K562 (cell line): ENCODE results near the gene ASPRV1. TPM values are rescaled to one million over a fixed set of nuclear protein-coding genes. Genes with fewer than 3 reads are reported as not detected.

ENCODE experiments used
- ATAC-seq: fragments of 200-7000 bp; cut with Tn5 transposase; 3 replicates; pipeline ENCODE4 v1.9.1; 2020; ENCODE audit warnings: moderate library complexity
- BruUV-seq: library from RNA; stranded (reverse); fragments of 400-500 nt; replicated peaks from 2 replicates; lab custom pipeline; 2021; lab: Mats Ljungman, UMichigan
- CTCF ChIA-PET: fragments of 300-600 bp; formaldehyde crosslinking; extraction: SDS; loops from one replicate; lab custom pipeline; 2021; ENCODE audit warnings: low intra/inter-chr PET ratio; lab: Yijun Ruan, JAX
- POLR2A ChIA-PET: fragments of 300-600, 350-650 bp; sonication (Branson Sonifier 250); formaldehyde crosslinking; extraction: SDS; loops from one replicate; lab custom pipeline; 2021; ENCODE audit warnings: antibody characterized with exemption, inconsistent platforms; lab: Yijun Ruan, JAX
- DNase-seq, 4 experiments: peaks; one replicate each; pipeline versions ENCODE4 v3.0.0 to v3.0.0-alpha.2; 2011 to 2018; ENCODE audit warnings: low spot score in 3 of 4, mixed read lengths in 3 of 4; ENCODE audit errors: extremely low read depth in 1 of 4
- FAIRE-seq: peaks from 2 replicates; lab custom pipeline; 2011; peaks lifted over from hg19 to GRCh38; lab: Jason Lieb, UNC
- H2AFZ ChIP-seq: 2 replicates; pipeline ENCODE4 v1.6.0; 2011; ENCODE audit warnings: low read depth, low read length, control low read depth, inconsistent platforms
- H3K27ac ChIP-seq: fragments of 200-600 bp; 3 replicates; pipeline ENCODE4 v1.8.0; 2011; ENCODE audit warnings: low read depth, mild to moderate bottlenecking, control low read depth, inconsistent platforms, low read length, moderate library complexity, mixed read lengths; ENCODE audit errors: extremely low read depth
- H3K27me3 ChIP-seq, 2 experiments: fragments of 300-600 bp in 1 of 2; 2 replicates in 1 of 2; 3 replicates in 1 of 2; pipeline versions ENCODE4 v1.6.0 to v1.8.0; 2011; ENCODE audit warnings: inconsistent platforms in 2 of 2, low read length in 2 of 2, mild to moderate bottlenecking in 1 of 2, mixed read lengths in 1 of 2, moderate library complexity in 1 of 2; ENCODE audit not compliant: control insufficient read depth in 2 of 2, insufficient read depth in 2 of 2
- H3K36me3 ChIP-seq: fragments of 300-600 bp; 3 replicates; pipeline ENCODE4 v1.8.0; 2011; ENCODE audit warnings: mild to moderate bottlenecking, low read length, inconsistent platforms; ENCODE audit not compliant: control insufficient read depth, insufficient read depth
- H3K4me1 ChIP-seq, 2 experiments: fragments of 200-600 bp in 1 of 2; replicated peaks in 1 of 2; 2 replicates in 1 of 2; 3 replicates in 1 of 2; pipeline versions ENCODE4 v1.5.1 to v1.8.0; 2011; ENCODE audit warnings: inconsistent platforms in 2 of 2, low read length in 2 of 2, mild to moderate bottlenecking in 1 of 2, mixed read lengths in 1 of 2, moderate library complexity in 1 of 2; ENCODE audit not compliant: control insufficient read depth in 2 of 2, insufficient read depth in 2 of 2
- H3K4me2 ChIP-seq: 2 replicates; pipeline ENCODE4 v1.6.1; 2011; ENCODE audit warnings: low read length, control low read depth, inconsistent platforms, mixed read lengths; ENCODE audit not compliant: insufficient read depth
- H3K4me3 ChIP-seq: fragments of 200-600 bp; sonication (generic), shearing (Covaris generic); 2 replicates; pipeline ENCODE4 v1.5.1; 2016; ENCODE audit warnings: control low read depth, inconsistent platforms
- H3K79me2 ChIP-seq: fragments of 200-600 bp; 3 replicates; pipeline ENCODE4 v1.8.0; 2011; ENCODE audit warnings: low read length, inconsistent platforms; ENCODE audit not compliant: control insufficient read depth, insufficient read depth
- H3K9ac ChIP-seq, 2 experiments: 2 replicates each; pipeline versions ENCODE4 v1.6.0 to v1.6.1; 2011; ENCODE audit warnings: low read depth in 2 of 2, low read length in 2 of 2, control low read depth in 1 of 2, inconsistent platforms in 1 of 2, mild to moderate bottlenecking in 1 of 2, mixed read lengths in 1 of 2; ENCODE audit not compliant: insufficient read depth in 1 of 2
- H3K9me1 ChIP-seq: one replicate; pipeline ENCODE4 v1.6.0; 2011; ENCODE audit warnings: inconsistent platforms, mild to moderate bottlenecking, low read length, moderate library complexity; ENCODE audit not compliant: control insufficient read depth, insufficient read depth
- H3K9me3 ChIP-seq: replicated peaks from 2 replicates; pipeline ENCODE4 v1.5.1; 2011; ENCODE audit warnings: low read depth, low read length, inconsistent platforms; ENCODE audit not compliant: control insufficient read depth, insufficient read depth
- H4K20me1 ChIP-seq: replicated peaks from 2 replicates; pipeline ENCODE4 v1.6.1; 2011; ENCODE audit warnings: low read length, inconsistent platforms, mixed read lengths; ENCODE audit not compliant: control insufficient read depth, insufficient read depth
- C11orf30 ChIP-seq: fragments of 450-650 bp; IDR thresholded peaks from 2 replicates; pipeline ENCODE4 v1.6.1; 2016; ENCODE audit warnings: low read depth, mild to moderate bottlenecking
- ETS1 ChIP-seq: conservative IDR thresholded peaks from 2 replicates; pipeline ENCODE4 v1.6.1; 2011; ENCODE audit warnings: low read depth, mild to moderate bottlenecking, low read length; ENCODE audit not compliant: control insufficient read depth
- FOXK1 ChIP-seq: sonication (generic); formaldehyde crosslinking; IDR thresholded peaks from 2 replicates; pipeline ENCODE4 v1.8.0; 2022; ENCODE audit warnings: missing genetic modification reagents, mild to moderate bottlenecking, borderline replicate concordance
- IFI16 ChIP-seq: fragments of 250-450 bp; sonication (Bioruptor Pico); IDR thresholded peaks from 2 replicates; pipeline ENCODE4 v2.1.2; 2022; ENCODE audit warnings: mild to moderate bottlenecking, inconsistent platforms
- MAFG ChIP-seq: fragments of 450-650 bp; conservative IDR thresholded peaks from 2 replicates; pipeline ENCODE4 v1.6.1; 2016; ENCODE audit warnings: missing genetic modification characterization, missing compliant biosample characterization
- NCOA1 ChIP-seq: fragments of 450-650 bp; IDR thresholded peaks from 2 replicates; pipeline ENCODE4 v1.6.1; 2016; ENCODE audit warnings: low read depth
- NFE2L1 ChIP-seq: fragments of 450-650 bp; IDR thresholded peaks from 2 replicates; pipeline ENCODE4 v1.6.1; 2016; ENCODE audit warnings: missing genetic modification characterization, low read depth, mild to moderate bottlenecking, missing compliant biosample characterization, moderate library complexity, borderline replicate concordance
- NR2C2 ChIP-seq, 2 experiments: fragments of 200-800 bp in 1 of 2; sonication (Bioruptor generic) in 1 of 2; sonication (generic) in 1 of 2; formaldehyde crosslinking in 1 of 2; IDR thresholded peaks; 2 replicates each; pipeline versions ENCODE4 v1.6.1 to v1.8.0; 2016 to 2022; ENCODE audit warnings: mild to moderate bottlenecking in 1 of 2, missing compliant biosample characterization in 1 of 2, missing genetic modification characterization in 1 of 2, missing genetic modification reagents in 1 of 2
- NR3C1 ChIP-seq: sonication (generic); formaldehyde crosslinking; IDR thresholded peaks from 2 replicates; pipeline ENCODE4 v1.8.1; 2022; ENCODE audit warnings: missing genetic modification reagents
- PHF21A ChIP-seq: fragments of 450-650 bp; IDR thresholded peaks from 2 replicates; pipeline ENCODE4 v1.6.1; 2017; ENCODE audit warnings: low read depth, borderline replicate concordance
- RERE ChIP-seq: sonication (generic); formaldehyde crosslinking; IDR thresholded peaks from 2 replicates; pipeline ENCODE4 v1.8.0; 2023; ENCODE audit warnings: missing genetic modification reagents, mild to moderate bottlenecking, borderline replicate concordance
- TARDBP ChIP-seq: fragments of 450-650 bp; IDR thresholded peaks from 2 replicates; pipeline ENCODE4 v1.6.1; 2016
- ZNF354B ChIP-seq: fragments of 250-450 bp; sonication (Bioruptor Pico); IDR thresholded peaks from 2 replicates; pipeline ENCODE4 v1.4.0; 2020
- ZNF512 ChIP-seq: IDR thresholded peaks from 2 replicates; pipeline ENCODE4 v1.6.1; 2016; ENCODE audit warnings: missing genetic modification characterization, missing compliant biosample characterization
- ZNF57 ChIP-seq: fragments of 450-650 bp; formaldehyde crosslinking; IDR thresholded peaks from 2 replicates; pipeline ENCODE4 v1.4.0; 2020; ENCODE audit warnings: mild to moderate bottlenecking, moderate library complexity
- WGBS: fragments of 100-300 bp; shearing (Covaris generic); methylation state at CpG from one replicate; pipeline ENCODE4 v1.1.6; 2016; ENCODE audit warnings: low coverage, mixed read lengths; ENCODE audit not compliant: insufficient coverage; ENCODE audit errors: missing lambda C conversion rate; 5-methylcytosine and 5-hydroxymethylcytosine counted together
- in situ Hi-C: fragments of 300-500 bp; cut with MboI; formaldehyde crosslinking; loops from 4 replicates; pipeline ENCODE4 v1.15.0; 2018; ENCODE audit warnings: inconsistent platforms, mixed read lengths
- intact Hi-C: fragments of 100-400 bp; cut with micrococcal nuclease; formaldehyde crosslinking; loops from 2 replicates; pipeline ENCODE4 v1.14.2; 2022
- polyA plus RNA-seq, 8 experiments: library from polyadenylated mRNA; depleted of rRNA in 4 of 8; stranded (reverse) in 5 of 8; unstranded in 3 of 8; fragments of >200 nt; fragmentation: Nextera tagmentation in 2 of 8; fragmentation: Illumina TruSeq in 1 of 8; extraction: Ambion mirVana in 2 of 8; extraction: Trizol in 1 of 8; gene quantifications; 2 replicates each; pipeline versions ENCODE4 v1.2.1 to v1.2.3, GENCODE V29; 2011 to 2014; ENCODE audit warnings: inconsistent platforms in 1 of 8, missing spikeins in 1 of 8
- total RNA-seq, 7 experiments: library from RNA; depleted of rRNA in 6 of 7; stranded (reverse); fragments of >200 nt in 6 of 7; fragmentation: Illumina TruSeq in 2 of 7; extraction: Trizol in 2 of 7; gene quantifications; 2 replicates each; pipeline versions ENCODE4 v1.2.1 to v1.2.3, GENCODE V29; 2011 to 2021; ENCODE audit warnings: low replicate concordance in 1 of 7

The ASPRV1 gene
- total and polyA plus RNA-seq, 9 of the 15 experiments (the other 6 are each of a cell fraction or from before 2014, with no cell fraction given): 0.17 to 0.72 (median 0.47) TPM; not detected in 1

- Histone ChIP-seq H3K36me3 (peaks cover 83% of the 10 kb centered on the region), H3K27ac (peak overlapping the region; percentile 71; the same call in 1 of the 3 replicates), H3K9me3 (no peaks in the 10 kb centered on the region), H3K4me1 (peaks cover 8 to 26% of the 10 kb centered on the region in 2 experiments; a peak in 4 of 5 replicates), H3K4me2 (no peak overlapping the region), H3K27me3 (no peaks in the 10 kb centered on the region), H2AFZ (no peak overlapping the region), H3K79me2 (peaks cover 21% of the 10 kb centered on the region; the same call in 2 of the 3 replicates), H3K4me3 (no peak overlapping the region), H4K20me1 (no peaks in the 10 kb centered on the region), H3K9me1 (peaks cover 6% of the 10 kb centered on the region), H3K9ac (no peak overlapping the region)
- ChIA-PET POLR2A (interaction anchor here (1.6 to 8.8 kb wide), 3 partner anchors 9 to 15 kb away, joined by 3 to 107 read pairs (median 8); partner anchors contain the start of gene MXD1), CTCF (no interaction called here)
- 94% methylated on average over 5 of the region's 5 CpGs for WGBS
- intact Hi-C loops: no loop called here
- ATAC-seq: no peak
- no TSS peak for BruUV-seq
- in situ Hi-C loops: no loop called here
- FAIRE-seq: no peak
- no peak for DNase-seq
- TF ChIP-seq ZNF354B (CRISPR knock-in tag) (no peak), ZNF512 (no peak), NCOA1 (no peak), ETS1 (no peak), NR2C2 (CRISPR knock-in tag; IDR thresholded peaks at IDR 0.05) (no peak), NR2C2 (tag; IDR thresholded peaks at IDR 0.05) (0 out of 2 replicates have a peak, but pooled peaks have one; percentile 23), MAFG (tag) (peak; percentile 48), RERE (CRISPR knock-in tag) (no peak), ZNF57 (CRISPR knock-in tag) (no peak), NR3C1 (CRISPR knock-in tag) (no peak), C11orf30 (peak; percentile 77), IFI16 (no peak), NFE2L1 (tag) (no peak), TARDBP (no peak), PHF21A (no peak), FOXK1 (CRISPR knock-in tag) (no peak)
These were observed 26.4 kb downstream of the ASPRV1 start for GRCh38 chr2:69935011-69935410.
